GM18520 (cell line): ENCODE measurements around the gene GRID1.
A peak's percentile ranks its signal among the peaks of the same experiment; 100 is the strongest.

ENCODE experiments used
- ATAC-seq: cut with Tn5 transposase; IDR thresholded peaks from one replicate; pipeline ENCODE4 v1.9.1; 2021; ENCODE audit not compliant: unreplicated experiment

GRID1 gene

DNA sequence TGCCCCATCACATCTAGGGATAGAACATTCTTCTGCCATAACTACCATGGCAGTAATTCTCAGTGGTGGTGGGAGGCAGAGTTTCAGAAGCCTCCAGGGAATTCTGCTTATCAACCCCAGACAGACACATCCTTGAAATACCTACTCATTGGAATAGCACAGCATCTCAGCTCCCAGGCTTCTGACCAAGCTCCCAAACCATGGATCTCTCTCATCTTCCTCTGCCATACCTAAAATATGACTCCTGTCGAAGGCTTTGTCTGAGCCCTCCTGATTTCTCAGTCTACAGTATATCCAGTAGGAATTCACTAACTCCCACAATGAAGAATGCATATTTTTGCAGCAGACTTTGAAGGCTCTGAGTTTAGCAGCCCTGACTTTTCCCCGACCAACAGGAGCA, 687.5 kb downstream of the GRID1 start:
- no peak for ATAC-seq

GRCh38 chr10:85674851-85675250, 691.7 kb downstream of the GRID1 start:
- no peak for ATAC-seq

DNA sequence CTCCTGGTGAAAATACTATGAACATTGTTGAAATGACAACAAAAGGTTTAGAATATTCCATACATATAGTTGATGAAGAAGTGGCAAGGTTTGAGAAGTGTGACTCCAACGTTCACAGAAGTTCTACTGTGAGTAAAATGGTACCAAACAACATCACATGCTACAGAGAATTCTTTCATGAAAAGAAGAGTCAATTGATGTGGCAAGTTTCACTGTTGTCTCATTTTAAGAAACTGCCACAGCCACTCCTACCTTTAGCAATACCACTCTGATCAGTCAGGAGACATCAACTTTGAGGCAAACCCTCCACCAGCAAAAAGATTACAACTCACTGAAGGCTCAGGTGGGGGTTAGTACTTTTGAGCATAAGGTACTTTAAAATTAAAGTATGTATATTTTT, 693.3 kb downstream of the GRID1 start:
- ATAC-seq, result no peak

GRCh38 chr10:85671530-85671929, 695.1 kb downstream of the GRID1 start:
- ATAC-seq, result no peak

DNA sequence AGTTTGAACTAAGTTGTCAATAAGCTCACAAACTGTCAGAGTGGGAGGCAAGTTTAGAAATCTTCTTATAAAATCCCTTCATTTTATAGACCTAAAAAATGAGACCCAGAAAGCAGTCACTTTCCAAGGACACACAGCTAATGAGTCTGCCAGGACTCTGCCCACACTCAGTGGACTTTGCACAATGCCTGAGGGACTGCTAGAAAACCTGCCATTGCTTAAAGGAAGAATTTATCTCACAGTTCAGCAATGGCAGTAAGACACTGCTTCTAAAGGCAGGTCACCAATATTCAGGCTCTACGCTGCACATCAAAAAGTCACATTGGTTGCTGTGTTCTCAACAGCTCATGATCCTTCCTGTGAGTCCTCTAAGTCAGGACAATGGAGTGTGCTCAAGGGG, 698.1 kb downstream of the GRID1 start:
- no peak for ATAC-seq

- ATAC-seq, result no peak
Measured at GRCh38 chr10:85667638-85668233, 698.9 kb downstream of the GRID1 start.

GRCh38 chr10:85666987-85667386, 699.6 kb downstream of the GRID1 start:
- no peak for ATAC-seq

- ATAC-seq, result peak; percentile 57
Measured at GRCh38 chr10:85666102-85666501, 700.5 kb downstream of the GRID1 start.

DNA sequence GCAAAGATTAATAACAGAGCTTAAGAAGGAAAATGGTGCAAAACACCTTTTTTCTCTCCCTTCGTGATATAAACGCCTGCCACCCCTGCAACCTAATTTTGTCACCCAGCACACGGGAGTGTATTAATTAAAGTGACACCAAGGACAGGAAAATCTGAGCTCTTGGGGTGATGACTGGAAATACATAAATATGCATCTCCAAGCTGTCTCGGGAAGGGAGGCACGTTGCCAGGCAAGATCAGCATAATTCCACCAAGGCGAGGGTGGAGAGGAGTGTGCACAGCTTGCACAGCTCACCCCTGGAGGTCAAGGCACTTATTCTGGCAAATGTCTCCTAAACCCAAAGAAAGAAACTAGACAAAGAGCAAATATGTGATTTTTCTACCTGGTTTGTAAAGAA, 700.9 kb downstream of the GRID1 start:
- no peak for ATAC-seq

GRCh38 chr10:85665078-85665477, 701.5 kb downstream of the GRID1 start:
- ATAC-seq, result no peak

DNA sequence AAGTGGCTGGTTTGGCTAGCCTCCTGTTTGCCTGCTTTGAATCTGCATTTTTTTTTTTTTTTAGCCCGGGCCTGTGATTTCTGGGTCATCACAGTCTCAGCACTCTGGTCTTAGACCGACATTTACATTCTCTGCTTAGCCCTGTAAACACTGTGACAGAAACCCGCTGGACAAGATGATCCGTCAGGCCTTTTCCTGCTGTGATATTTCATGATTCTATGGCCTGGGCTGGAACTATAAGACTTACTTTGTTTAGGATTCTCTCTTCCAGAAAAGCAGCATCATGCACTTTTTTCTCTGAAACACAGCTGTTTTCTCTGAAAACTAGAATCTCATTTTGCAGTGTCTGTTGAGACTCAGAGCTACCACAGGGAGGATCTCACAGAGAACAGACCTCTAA, 705.5 kb downstream of the GRID1 start:
- ATAC-seq, result no peak

- no peak for ATAC-seq
Measured at GRCh38 chr10:85659331-85659730, 707.3 kb downstream of the GRID1 start.

DNA sequence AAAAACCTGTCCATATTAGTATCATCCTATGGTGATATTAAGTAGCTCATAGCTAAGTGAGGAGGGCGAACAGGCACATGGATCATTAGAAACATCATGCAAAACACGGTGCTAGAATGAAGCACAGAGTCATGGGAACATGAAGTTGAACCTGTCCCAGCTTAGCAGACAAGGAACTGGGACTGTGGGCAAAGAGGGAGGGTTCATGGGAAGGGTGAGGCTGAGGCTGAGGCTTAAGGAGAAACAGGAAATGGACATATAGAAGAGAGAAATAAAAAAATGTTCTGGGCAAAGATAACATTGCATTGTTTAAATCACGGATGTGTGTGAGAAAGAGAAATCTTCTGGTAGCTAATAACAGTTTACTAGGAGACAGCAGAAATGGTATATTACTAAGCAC, 708.1 kb downstream of the GRID1 start:
- ATAC-seq, result no peak

DNA sequence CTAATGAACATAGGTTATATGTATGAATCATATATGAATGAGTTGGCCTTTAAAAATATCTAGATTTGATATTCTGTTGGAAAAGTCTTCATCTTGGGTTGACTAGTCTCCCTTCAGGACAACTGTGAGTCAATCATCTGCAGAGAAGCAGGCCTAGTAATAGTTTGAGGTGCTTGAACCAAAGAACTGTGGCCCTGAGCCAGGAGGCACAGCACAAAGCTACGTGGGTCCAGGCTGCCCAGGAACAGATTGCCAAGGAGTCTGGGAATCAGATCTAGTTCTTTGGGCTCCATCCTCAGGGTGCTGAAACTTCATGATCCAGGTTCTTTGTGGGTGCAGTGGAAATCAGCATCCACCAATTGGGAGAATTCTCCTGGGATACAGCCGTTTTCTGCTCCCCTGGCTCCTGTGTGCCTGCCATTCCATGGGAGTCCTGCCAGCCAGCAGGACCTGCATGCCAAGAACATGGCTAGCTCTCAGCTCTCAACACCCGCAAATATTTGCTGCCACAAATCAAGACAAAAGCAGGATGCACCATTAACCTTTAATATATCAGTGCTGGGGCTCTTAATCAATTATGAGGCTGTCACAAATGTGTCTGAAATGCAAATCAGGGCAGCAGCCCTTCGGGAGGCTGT, 709.0 kb downstream of the GRID1 start:
- ATAC-seq, result no peak

DNA sequence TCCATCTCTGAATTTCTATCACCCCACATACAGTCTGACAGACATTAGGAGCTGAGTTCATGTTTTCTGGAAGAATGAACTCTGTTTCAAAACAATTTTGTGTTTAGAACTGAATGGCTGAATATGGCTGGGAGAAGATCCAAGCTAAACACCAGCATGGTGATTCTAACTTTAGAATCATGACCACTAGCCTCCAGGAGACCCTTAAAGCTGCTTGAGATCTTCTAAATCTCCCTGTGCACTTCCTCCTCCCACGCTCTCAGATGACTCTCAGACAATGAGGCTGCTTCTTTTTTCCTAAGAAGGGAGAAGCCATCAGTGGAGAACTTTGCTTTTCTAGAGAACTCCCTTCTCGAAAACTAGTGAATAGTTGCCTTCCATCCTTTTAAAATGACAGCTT, 711.2 kb downstream of the GRID1 start:
- no peak for ATAC-seq

DNA sequence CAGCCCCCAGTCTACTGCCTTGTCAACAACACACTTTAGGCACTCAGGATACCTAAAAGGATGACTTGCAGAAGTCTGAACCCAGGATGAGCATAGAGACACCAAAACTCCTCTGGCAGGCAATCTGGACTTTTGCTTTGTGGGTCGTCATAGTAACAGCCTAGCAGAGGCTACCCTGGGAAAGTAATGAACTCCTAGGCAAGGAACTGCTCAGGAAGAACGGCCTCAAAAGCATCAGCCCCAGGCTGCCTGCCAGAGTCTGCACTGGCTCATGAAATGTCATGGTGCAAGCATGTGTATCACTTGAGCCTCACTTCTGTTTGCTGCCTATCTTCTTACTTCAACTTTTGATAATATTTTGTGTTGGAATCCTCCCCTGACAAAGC, 715.1 kb downstream of the GRID1 start:
- ATAC-seq, result no peak

DNA sequence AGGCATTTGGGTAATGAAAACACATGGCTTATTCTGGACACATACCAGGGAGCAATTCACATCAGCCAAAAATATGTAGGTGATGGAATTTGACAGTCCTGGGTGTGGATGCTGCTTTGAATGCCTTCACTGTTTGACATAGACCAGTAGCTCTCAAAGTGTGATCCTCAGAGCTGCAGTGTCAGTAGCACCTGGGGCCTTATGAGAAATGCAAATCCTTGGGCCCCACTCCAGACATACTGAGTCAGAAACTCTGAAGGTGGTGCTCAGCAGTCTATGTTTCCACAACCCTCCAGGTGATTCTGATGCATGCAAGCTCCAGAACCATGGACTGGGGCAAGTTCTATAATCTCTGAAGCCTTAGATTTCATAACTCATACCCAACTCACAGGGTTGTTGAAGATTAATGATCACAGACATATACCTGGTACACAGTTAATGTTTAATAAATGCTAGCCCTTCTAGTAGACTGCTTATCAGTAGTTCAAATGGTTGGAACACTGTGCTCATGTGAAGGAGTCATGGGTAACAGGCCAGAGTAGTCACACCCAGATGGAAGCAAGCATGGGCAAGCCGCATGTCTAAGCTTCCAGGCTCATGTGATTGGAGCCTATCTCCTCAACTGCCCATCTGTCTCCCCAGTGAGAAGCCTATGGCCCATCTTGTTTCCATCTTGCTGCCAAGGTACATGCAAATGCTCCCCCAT, 715.7 kb downstream of the GRID1 start:
- no peak for ATAC-seq

GRCh38 chr10:85649461-85649860, 717.1 kb downstream of the GRID1 start:
- no peak for ATAC-seq

GRCh38 chr10:85648279-85648754, 718.3 kb downstream of the GRID1 start:
- ATAC-seq, result no peak

DNA sequence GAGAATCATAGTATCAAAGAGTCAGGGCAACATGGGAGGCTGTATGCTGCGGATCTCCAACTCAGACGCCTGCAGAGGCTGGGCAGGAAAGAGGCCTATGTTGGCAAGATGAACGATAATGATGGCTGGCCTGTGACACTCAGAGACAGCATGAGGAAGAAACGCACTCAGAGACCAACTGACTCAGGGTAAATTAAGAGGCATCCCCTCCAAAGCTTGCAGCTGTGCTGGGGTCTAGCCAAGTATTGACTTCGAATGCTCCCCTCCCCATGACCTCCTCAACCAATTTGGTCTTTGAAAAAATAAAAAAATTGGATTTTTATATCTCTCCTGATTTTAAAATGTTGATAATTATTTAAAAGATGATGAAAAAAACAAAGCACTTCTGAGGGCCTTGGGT, 718.9 kb downstream of the GRID1 start:
- no peak for ATAC-seq

DNA sequence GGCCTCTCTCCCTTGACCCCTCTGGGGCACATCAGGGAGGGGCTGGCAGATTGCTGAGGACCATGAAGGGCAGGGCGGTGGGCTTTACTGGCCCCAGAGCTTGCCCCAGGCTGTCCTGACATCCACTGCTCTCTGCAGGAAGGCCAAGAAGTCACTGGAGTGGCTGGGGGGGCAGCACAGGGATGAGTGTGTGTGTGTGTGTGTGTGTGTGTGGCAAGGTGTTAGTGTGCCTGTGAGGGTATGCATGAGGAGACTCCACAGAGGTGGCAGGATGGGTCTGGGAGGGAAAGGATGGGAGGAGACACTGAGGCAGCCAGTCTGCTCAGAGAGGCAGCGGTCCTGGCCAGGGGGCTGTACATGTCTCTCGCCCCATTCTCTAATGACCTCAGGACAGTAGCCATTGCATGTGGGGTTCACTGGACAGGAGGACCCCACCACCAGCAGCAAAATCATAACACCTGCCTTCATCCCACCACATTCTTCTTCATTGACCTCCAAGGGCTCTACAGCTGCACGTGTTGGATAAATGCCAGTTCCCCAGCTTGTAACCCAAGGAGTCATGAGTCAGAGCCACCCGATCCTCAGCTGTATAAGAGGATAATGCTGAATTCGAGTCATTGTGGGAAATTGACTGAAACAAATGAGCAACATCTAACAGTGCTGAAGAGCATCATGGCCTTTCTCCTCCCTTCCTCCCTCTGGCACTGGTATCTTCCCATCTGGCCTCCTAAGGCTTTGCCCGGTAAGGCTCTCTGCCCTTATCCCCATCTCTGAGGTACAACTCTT, 720.5 kb downstream of the GRID1 start:
- no peak for ATAC-seq

GRCh38 chr10:85645053-85645452, 721.5 kb downstream of the GRID1 start:
- ATAC-seq, result no peak
